MCF 10A (cell line): ENCODE results near the gene ATP2C1. TPM values are rescaled to one million over a fixed set of nuclear protein-coding genes. Genes with fewer than 3 reads are reported as not detected.

Source experiments
- BruUV-seq: library from RNA; stranded (reverse); fragments of 400-500 nt; replicated peaks from 2 replicates; lab custom pipeline; 2021; lab: Mats Ljungman, UMichigan
- CTCF ChIA-PET: fragments of 300-600 bp; sonication (Branson Sonifier 250); formaldehyde crosslinking; extraction: SDS; loops from one replicate; lab custom pipeline; 2021; ENCODE audit warnings: antibody characterized with exemption, inconsistent platforms; lab: Yijun Ruan, JAX
- POLR2A ChIA-PET: fragments of 300-600, 350-650 bp; sonication (Branson Sonifier 250); formaldehyde crosslinking; extraction: SDS; loops from one replicate; lab custom pipeline; 2020; ENCODE audit warnings: antibody characterized with exemption, inconsistent platforms; lab: Yijun Ruan, JAX
- DNase-seq: peaks from one replicate; pipeline ENCODE4 v3.0.0-alpha.2; 2018; ENCODE audit not compliant: unreplicated experiment
- H3K27ac Mint-ChIP-seq: one replicate; pipeline ENCODE4 v1.8.0; 2022; ENCODE audit warnings: mild to moderate bottlenecking, low read depth, mixed read lengths; ENCODE audit not compliant: unreplicated experiment
- H3K27me3 Mint-ChIP-seq: one replicate; pipeline ENCODE4 v1.8.0; 2022; ENCODE audit warnings: mixed read lengths; ENCODE audit not compliant: insufficient read depth, unreplicated experiment
- H3K36me3 Mint-ChIP-seq: one replicate; pipeline ENCODE4 v1.8.0; 2022; ENCODE audit warnings: mild to moderate bottlenecking, moderate library complexity, mixed read lengths; ENCODE audit not compliant: insufficient read depth, unreplicated experiment
- H3K4me1 Mint-ChIP-seq: one replicate; pipeline ENCODE4 v1.8.0; 2022; ENCODE audit warnings: mixed read lengths; ENCODE audit not compliant: insufficient read depth, unreplicated experiment
- H3K4me3 Mint-ChIP-seq: one replicate; pipeline ENCODE4 v1.8.0; 2022; ENCODE audit warnings: mild to moderate bottlenecking, moderate library complexity, mixed read lengths; ENCODE audit not compliant: unreplicated experiment
- H3K9me3 Mint-ChIP-seq: one replicate; pipeline ENCODE4 v1.8.0; 2022; ENCODE audit warnings: mixed read lengths; ENCODE audit not compliant: unreplicated experiment
- CTCF ChIP-seq: fragments of 200-600 bp; IDR thresholded peaks from one replicate; pipeline ENCODE4 v1.8.0; 2022; ENCODE audit warnings: antibody characterized with exemption, mild to moderate bottlenecking; ENCODE audit not compliant: unreplicated experiment
- intact Hi-C: fragments of 100-400 bp; cut with micrococcal nuclease; formaldehyde crosslinking; loops from 2 replicates; pipeline ENCODE4 v1.14.1; 2022
- total RNA-seq: library from RNA; stranded (reverse); gene quantifications from 2 replicates; pipeline ENCODE4 v1.2.3, GENCODE V29; 2022

The ATP2C1 gene
- total RNA-seq, 1 experiment from 2014 or later, result 52.7 TPM

- no peak overlapping the region for H3K27ac Mint-ChIP-seq
- H3K9me3 Mint-ChIP-seq, result no peaks in the 10 kb centered on the region
- H3K4me3 Mint-ChIP-seq, result no peak overlapping the region
- peaks cover 20% of the 10 kb centered on the region for H3K4me1 Mint-ChIP-seq
- ChIA-PET CTCF (no interaction called here), POLR2A (no interaction called here)
- DNase-seq, result no peak
- H3K36me3 Mint-ChIP-seq, result no peaks in the 10 kb centered on the region
- no TSS peak for BruUV-seq
- TF ChIP-seq CTCF, result no peak
- intact Hi-C loops, result no loop called here
- no peaks in the 10 kb centered on the region for H3K27me3 Mint-ChIP-seq
Observed at GRCh38 chr3:130907966-130908365, 14.1 kb downstream of the ATP2C1 start.

GRCh38 chr3:130915567-130916292, 21.8 kb downstream of the ATP2C1 start:
- ChIA-PET POLR2A (interaction anchor here (1.0 to 1.1 kb wide), 2 partner anchors 19 to 22 kb away, joined by 3 to 4 read pairs; partner anchors contain the start of gene ATP2C1), CTCF (interaction anchor here (0.6 to 2.6 kb wide), 5 partner anchors 14 to 216 kb away, joined by 3 to 12 read pairs (median 3); partner anchors contain the start of gene ATP2C1)
- Mint-ChIP-seq H3K9me3 (no peaks in the 10 kb centered on the region), H3K36me3 (peaks cover 5% of the 10 kb centered on the region), H3K4me1 (peaks cover 6% of the 10 kb centered on the region), H3K4me3 (no peak overlapping the region), H3K27ac (no peak overlapping the region), H3K27me3 (no peaks in the 10 kb centered on the region)
- intact Hi-C loops, result no loop called here
- BruUV-seq, result no TSS peak
- peak; percentile 25 for DNase-seq
- no peak for TF ChIP-seq CTCF

GRCh38 chr3:130916507-130917167, 22.8 kb downstream of the ATP2C1 start:
- Mint-ChIP-seq H3K36me3 (peaks cover 5% of the 10 kb centered on the region), H3K4me3 (no peak overlapping the region), H3K27me3 (no peaks in the 10 kb centered on the region), H3K4me1 (peaks cover 6% of the 10 kb centered on the region), H3K27ac (no peak overlapping the region), H3K9me3 (no peaks in the 10 kb centered on the region)
- intact Hi-C loops, result no loop called here
- ChIA-PET CTCF (interaction anchor here (2.6 kb wide), 1 partner anchor 23 kb away, joined by 12 read pairs; the partner anchor contains the start of gene ATP2C1), POLR2A (interaction anchor here (0.7 to 1.3 kb wide), 2 partner anchors 9 to 13 kb away, joined by 3 to 4 read pairs; no protein-coding TSS in a partner anchor)
- DNase-seq, result no peak
- no TSS peak for BruUV-seq
- TF ChIP-seq CTCF, result no peak

GRCh38 chr3:130918328-130918727, 24.4 kb downstream of the ATP2C1 start:
- Mint-ChIP-seq H3K27ac (no peak overlapping the region), H3K4me1 (peaks cover 6% of the 10 kb centered on the region), H3K4me3 (no peak overlapping the region), H3K27me3 (no peaks in the 10 kb centered on the region), H3K36me3 (peaks cover 5% of the 10 kb centered on the region), H3K9me3 (peaks cover 7% of the 10 kb centered on the region)
- no peak for DNase-seq
- POLR2A ChIA-PET, result no interaction called here
- BruUV-seq, result no TSS peak
- CTCF ChIA-PET, result interaction anchor here (0.6 kb wide), 1 partner anchor 82 kb away, joined by 6 read pairs; no protein-coding TSS in a partner anchor
- intact Hi-C loops, result no loop called here
- TF ChIP-seq CTCF, result no peak
